Fibroblast of lung (primary cell): ENCODE data around the gene TSPAN11. TPM values are rescaled to one million over a fixed set of nuclear protein-coding genes. Genes with fewer than 3 reads are reported as not detected.

ENCODE experiments used
- DNase-seq, 2 donors: peaks; one replicate each; pipeline versions ENCODE4 v3.0.0 to v3.0.0-alpha.2; 2010; ENCODE audit warnings: low read depth in 2 of 2
- H2AFZ ChIP-seq: 2 replicates; pipeline ENCODE4 v1.5.1; 2012; ENCODE audit warnings: low read length, control low read depth, inconsistent platforms
- H3K27ac ChIP-seq: 2 replicates; pipeline ENCODE4 v1.5.1; 2011; ENCODE audit warnings: low read length, control low read depth; ENCODE audit not compliant: insufficient read depth
- H3K27me3 ChIP-seq: 2 replicates; pipeline ENCODE4 v1.5.1; 2011; ENCODE audit warnings: mild to moderate bottlenecking, low read length; ENCODE audit not compliant: control insufficient read depth, insufficient read depth
- H3K36me3 ChIP-seq: 2 replicates; pipeline ENCODE4 v1.5.1; 2011; ENCODE audit warnings: low read length; ENCODE audit not compliant: control insufficient read depth, insufficient read depth
- H3K4me1 ChIP-seq: 2 replicates; pipeline ENCODE4 v1.5.1; 2011; ENCODE audit warnings: low read length; ENCODE audit not compliant: control insufficient read depth, insufficient read depth; ENCODE audit errors: extremely low read depth
- H3K4me2 ChIP-seq: 2 replicates; pipeline ENCODE4 v1.5.1; 2011; ENCODE audit warnings: low read length, control low read depth; ENCODE audit not compliant: insufficient read depth; ENCODE audit errors: extremely low read depth
- H3K4me3 ChIP-seq, 4 experiments: fragments of 200-600 bp in 1 of 4; sonication (generic) in 1 of 4; replicated peaks in 1 of 4; 2 replicates each; pipeline ENCODE4 v1.5.1; 2011 to 2016; ENCODE audit warnings: low read length in 4 of 4, low read depth in 3 of 4, mild to moderate bottlenecking in 3 of 4, control low read depth in 2 of 4, inconsistent platforms in 1 of 4, mixed read lengths in 1 of 4; ENCODE audit not compliant: insufficient read depth in 1 of 4; ENCODE audit errors: control extremely low read depth in 1 of 4
- H3K79me2 ChIP-seq: 2 replicates; pipeline ENCODE4 v1.5.1; 2012; ENCODE audit warnings: mild to moderate bottlenecking, low read length, inconsistent platforms; ENCODE audit not compliant: control insufficient read depth, insufficient read depth
- H3K9ac ChIP-seq: 2 replicates; pipeline ENCODE4 v1.5.1; 2011; ENCODE audit warnings: mild to moderate bottlenecking, low read length, control low read depth; ENCODE audit not compliant: insufficient read depth
- H3K9me3 ChIP-seq: 2 replicates; pipeline ENCODE4 v1.5.1; 2012; ENCODE audit warnings: low read depth, low read length; ENCODE audit not compliant: control insufficient read depth, insufficient read depth
- H4K20me1 ChIP-seq: 2 replicates; pipeline ENCODE4 v1.5.1; 2011; ENCODE audit warnings: low read length; ENCODE audit not compliant: control insufficient read depth, insufficient read depth; ENCODE audit errors: extremely low read depth
- CTCF ChIP-seq, 2 donors: IDR thresholded peaks in 1 of 2; conservative IDR thresholded peaks in 1 of 2; 1 replicate in 1 of 2; 2 replicates in 1 of 2; pipeline ENCODE4 v1.5.1; 2011 to 2012; ENCODE audit warnings: low read length in 2 of 2, control low read depth in 1 of 2, inconsistent platforms in 1 of 2, low read depth in 1 of 2, mild to moderate bottlenecking in 1 of 2
- EZH2 ChIP-seq: IDR thresholded peaks from 2 replicates; pipeline ENCODE4 v1.5.1; 2012; ENCODE audit warnings: low read length, control low read depth, mild to moderate bottlenecking; ENCODE audit errors: missing control alignments
- polyA plus RNA-seq, 2 donors: library from polyadenylated mRNA; depleted of rRNA in 1 of 2; stranded (reverse) in 1 of 2; unstranded in 1 of 2; fragments of >200 nt; gene quantifications; 2 replicates each; pipeline ENCODE4 v1.2.1, GENCODE V29; 2011 to 2012; ENCODE audit warnings: missing spikeins in 1 of 2
- total RNA-seq: library from RNA; depleted of rRNA; stranded (reverse); fragments of >200 nt; gene quantifications from 2 replicates; pipeline ENCODE4 v1.2.1, GENCODE V29; 2014

TSPAN11 gene
- total and polyA plus RNA-seq, 2 donors (not counting 1 experiment from before 2014, with no cell fraction given), result 0.02 to 2.6 TPM

DNA sequence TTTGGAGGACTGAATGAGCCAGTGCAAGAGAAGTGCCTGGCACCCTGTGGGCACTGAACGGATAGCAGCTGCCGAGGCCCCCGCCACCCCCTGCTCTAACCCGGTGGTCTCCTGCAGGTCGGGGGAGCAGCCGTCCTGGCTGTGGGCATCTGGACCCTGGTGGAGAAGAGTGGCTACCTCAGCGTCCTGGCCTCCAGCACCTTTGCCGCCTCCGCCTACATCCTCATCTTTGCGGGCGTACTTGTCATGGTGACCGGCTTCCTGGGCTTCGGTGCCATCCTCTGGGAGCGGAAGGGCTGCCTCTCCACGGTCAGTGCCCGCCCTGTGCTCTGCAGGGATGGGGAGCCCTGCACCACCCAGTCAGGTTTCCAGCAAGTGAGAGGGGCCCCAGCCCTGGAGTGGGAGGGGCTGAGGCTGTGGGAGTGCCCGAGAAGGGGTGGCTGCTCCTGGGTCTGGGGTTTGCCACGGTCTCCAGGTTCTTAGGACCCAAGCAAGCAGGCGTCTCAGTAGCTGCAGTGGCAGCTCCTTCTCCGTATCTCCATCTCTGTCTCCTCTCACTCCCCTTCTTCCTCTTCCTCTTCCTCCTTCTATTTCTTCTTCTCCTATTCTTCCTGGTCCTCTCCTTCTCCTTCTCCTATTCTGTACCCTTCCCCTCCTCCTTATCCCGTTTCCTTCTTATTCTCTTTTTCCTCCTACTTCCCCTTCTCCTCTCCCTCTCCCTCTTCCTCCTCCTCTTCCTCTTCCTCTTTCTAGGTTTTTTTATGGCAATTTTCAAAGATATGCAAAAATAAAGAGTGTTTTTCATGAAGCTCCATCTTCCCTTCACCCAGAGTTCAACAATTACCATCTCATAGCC is 37.4 kb downstream of the TSPAN11 start:
- no peaks in the 10 kb centered on the region for H3K9me3 ChIP-seq
- TF ChIP-seq EZH2, result no peak
- TF ChIP-seq CTCF (conservative IDR thresholded peaks at IDR 0.05 in 1 of 2, IDR thresholded peaks at IDR 0.05 in 1 of 2; ENCODE audit: low read depth in 1 of 2, low read length in 2 of 2), result no peak
- no peak for DNase-seq
- no peak overlapping the region for H3K4me3 ChIP-seq
- H3K4me2 ChIP-seq, result no peak overlapping the region
- H3K9ac ChIP-seq, result no peak overlapping the region
- no peaks in the 10 kb centered on the region for H4K20me1 ChIP-seq
- no peak overlapping the region for H3K27ac ChIP-seq
- H3K4me1 ChIP-seq, result no peaks in the 10 kb centered on the region
- no peaks in the 10 kb centered on the region for H3K36me3 ChIP-seq
- H3K27me3 ChIP-seq, result no peaks in the 10 kb centered on the region
- H2AFZ ChIP-seq, result no peak overlapping the region
- no peaks in the 10 kb centered on the region for H3K79me2 ChIP-seq

GRCh38 chr12:30964896-30965612 is 38.5 kb downstream of the TSPAN11 start:
- Histone ChIP-seq H2AFZ (no peak overlapping the region), H3K79me2 (no peaks in the 10 kb centered on the region), H3K9ac (no peak overlapping the region), H3K9me3 (no peaks in the 10 kb centered on the region), H3K27me3 (no peaks in the 10 kb centered on the region), H3K36me3 (no peaks in the 10 kb centered on the region), H3K4me2 (no peak overlapping the region), H3K4me1 (no peaks in the 10 kb centered on the region), H3K4me3 (no peak overlapping the region), H3K27ac (no peak overlapping the region), H4K20me1 (no peaks in the 10 kb centered on the region)
- no peak for DNase-seq
- TF ChIP-seq CTCF (conservative IDR thresholded peaks at IDR 0.05 in 1 of 2, IDR thresholded peaks at IDR 0.05 in 1 of 2; ENCODE audit: low read depth in 1 of 2, low read length in 2 of 2), result no peak
- no peak for TF ChIP-seq EZH2

DNA sequence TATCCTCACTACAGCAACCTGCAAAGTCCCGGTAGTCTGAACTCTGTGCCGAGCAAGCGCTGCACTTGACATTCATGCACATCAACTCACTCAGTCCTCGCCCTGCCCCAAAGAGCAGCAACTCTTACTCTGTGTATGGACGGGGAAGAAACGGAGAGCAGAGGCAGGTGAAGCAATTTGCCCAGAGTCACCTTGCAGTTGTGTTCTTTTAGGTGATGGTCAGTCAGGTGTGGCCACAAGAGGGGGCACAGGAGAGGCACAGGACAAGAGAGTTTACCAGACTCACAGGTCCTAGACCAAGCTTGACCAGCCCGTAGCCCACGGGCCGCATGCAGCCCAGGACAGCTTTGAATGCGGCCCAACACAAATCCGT is 39.1 kb downstream of the TSPAN11 start:
- TF ChIP-seq CTCF (conservative IDR thresholded peaks at IDR 0.05 in 1 of 2, IDR thresholded peaks at IDR 0.05 in 1 of 2; ENCODE audit: low read depth in 1 of 2, low read length in 2 of 2) (no peak), EZH2 (no peak)
- no peak overlapping the region for H2AFZ ChIP-seq
- H3K4me2 ChIP-seq, result no peak overlapping the region
- H3K27me3 ChIP-seq, result no peaks in the 10 kb centered on the region
- no peak for DNase-seq
- H3K36me3 ChIP-seq, result no peaks in the 10 kb centered on the region
- no peak overlapping the region for H3K4me3 ChIP-seq
- no peaks in the 10 kb centered on the region for H3K79me2 ChIP-seq
- H4K20me1 ChIP-seq, result no peaks in the 10 kb centered on the region
- no peaks in the 10 kb centered on the region for H3K4me1 ChIP-seq
- H3K27ac ChIP-seq, result no peak overlapping the region
- no peak overlapping the region for H3K9ac ChIP-seq
- no peaks in the 10 kb centered on the region for H3K9me3 ChIP-seq
